ENCODE data around the gene SERPINB4.

DNA sequence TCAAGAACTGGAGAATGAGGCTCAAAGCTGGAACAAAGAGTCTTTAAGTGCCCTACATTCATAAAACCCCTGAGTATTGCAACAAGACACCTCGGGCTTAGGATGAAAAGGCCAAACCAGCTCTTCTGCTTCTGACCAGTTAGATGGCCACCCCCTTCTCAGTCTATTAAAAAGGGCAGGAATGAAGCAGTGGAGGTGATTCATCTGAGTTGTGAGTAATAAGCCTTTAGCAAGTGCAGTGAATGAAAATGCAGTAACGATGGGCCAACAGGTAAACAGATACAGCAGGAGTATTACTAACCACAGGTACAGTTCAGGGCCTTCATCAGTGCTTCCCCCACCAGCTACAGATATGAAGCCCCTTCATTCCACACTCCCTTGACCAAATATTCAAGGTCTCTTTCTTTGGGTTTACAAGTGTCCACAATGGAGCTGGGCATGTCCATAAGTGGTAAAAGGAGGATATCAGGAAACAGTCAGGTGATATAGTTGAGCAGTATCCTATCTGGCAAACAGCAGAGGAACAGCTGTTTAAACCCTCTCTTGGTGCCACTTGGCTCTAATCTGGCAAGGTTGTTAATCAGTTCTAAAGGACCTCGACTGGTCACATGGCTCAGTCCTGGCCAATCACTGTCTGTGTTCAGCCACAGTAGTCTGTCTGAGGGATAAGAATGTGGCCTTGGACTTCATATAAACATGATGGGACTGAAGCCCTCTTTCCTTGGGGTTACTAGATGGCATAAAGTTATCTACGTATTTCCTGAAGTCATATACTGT lies 39.1 kb downstream of the SERPINB4 start:
- TF ChIP-seq CTCF (IDR thresholded peaks at IDR 0.05) (no peak), POLR2A (IDR thresholded peaks at IDR 0.05) (no peak)
